ENCODE results near the gene EMC9.

Gene EMC9

GRCh38 chr14:24093901-24094840, 47.2 kb downstream of the EMC9 start, which contains the start of gene PCK2:
PCK2 (plus strand) TSS chr14:24094311; CDS start chr14:24094406, 95 bp downstream.
- H3K4me3 ChIP-seq (ENCODE audit: low read length): peak within 1 kb of the TSS; percentile 95
- peak; percentile 28 for TF ChIP-seq CTCF (conservative IDR thresholded peaks at IDR 0.05; ENCODE audit: low read length)
- peak; percentile 98 for DNase-seq (ENCODE audit: low read depth)

DNA sequence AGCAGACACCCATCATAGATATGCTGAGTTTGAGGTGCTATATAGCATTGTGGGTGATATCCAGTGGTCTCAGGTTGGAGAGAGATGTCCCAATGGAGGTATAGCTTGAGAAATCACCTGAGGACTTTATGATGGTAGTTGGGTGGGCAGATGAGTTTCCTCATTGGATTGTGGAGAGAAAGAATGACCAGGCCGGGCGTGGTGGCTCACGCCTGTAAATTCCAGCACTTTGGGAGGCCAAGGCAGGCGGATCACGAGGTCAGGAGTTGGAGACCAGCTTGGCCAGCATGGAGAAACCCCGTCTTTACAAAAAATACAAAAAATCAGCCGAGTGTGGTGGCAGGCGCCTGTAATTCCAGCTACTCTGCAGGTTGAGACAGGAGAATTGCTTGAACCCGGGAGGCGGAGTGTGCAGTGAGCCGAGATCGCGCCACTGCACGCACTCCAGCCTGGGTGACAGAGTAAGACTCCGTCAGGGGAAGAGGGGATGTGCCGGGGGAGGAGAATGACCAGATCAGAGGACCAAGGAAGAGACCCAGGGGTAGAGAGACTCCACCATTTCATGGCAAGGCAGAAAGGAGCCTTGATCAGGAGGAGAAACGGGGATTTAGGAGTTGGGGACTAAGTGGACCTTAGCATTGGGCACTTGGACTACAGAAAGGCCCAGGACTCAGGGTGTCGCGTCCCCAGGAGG, 48.0 kb downstream of the EMC9 start:
- DNase-seq (ENCODE audit: low read depth): no peak
- TF ChIP-seq CTCF (conservative IDR thresholded peaks at IDR 0.05; ENCODE audit: low read length): no peak
- H3K4me3 ChIP-seq (ENCODE audit: low read length): peak overlapping the region; percentile 31

DNA sequence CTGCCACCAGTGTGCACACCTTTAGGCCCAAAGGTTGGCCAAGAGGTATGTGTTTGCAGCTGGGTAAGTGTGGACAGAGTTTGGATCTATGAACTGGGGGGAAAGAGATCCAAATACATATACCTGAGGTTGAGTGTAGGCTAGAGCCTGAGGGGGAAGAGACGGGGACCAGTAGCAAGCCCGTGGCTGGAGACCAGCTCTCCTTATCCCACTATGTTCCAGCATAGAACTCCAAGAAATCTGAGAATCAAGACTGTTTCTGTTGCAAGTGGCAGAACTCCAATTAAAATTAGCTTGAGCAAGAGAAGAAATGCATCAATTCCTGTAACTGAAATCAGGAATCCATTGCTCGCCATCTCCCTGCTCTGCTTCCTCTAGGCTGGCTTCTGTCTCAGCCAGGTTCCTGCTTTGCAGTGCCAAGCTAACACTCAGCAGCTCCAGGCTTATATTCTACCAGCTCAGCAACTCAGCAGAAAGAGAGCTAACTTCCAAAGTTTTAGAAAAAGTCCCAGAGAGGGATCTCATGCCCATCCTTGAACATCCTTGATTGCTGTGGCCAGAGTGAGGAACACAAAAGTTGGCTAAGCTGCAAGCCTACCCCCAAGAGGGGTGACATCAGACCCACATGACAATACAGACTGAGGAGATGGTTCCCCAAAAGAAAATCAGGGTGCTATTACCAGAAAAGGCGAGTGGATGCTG, 48.7 kb downstream of the EMC9 start:
- no peak overlapping the region for H3K4me3 ChIP-seq (ENCODE audit: low read length)
- DNase-seq (ENCODE audit: low read depth): peak; percentile 42

DNA sequence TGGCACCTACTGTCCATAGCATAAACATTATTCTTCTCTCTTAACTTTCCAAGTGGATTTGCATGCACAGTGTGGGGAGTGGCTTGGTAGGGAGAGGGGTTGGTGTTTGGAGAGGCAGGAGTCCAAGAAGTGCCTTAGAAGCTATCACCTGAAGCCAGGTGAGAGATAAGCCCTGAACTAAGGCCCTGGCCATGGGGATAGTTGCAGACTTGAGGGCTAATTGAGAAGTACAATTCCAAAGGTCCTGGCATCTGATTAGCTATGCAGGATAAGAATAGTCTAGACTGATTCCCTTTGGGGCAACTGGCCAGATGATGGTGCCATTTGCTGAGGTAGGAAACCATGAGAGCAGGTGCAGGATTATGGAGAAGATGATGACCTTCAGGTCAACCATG, 49.3 kb downstream of the EMC9 start:
- DNase-seq (ENCODE audit: low read depth): no peak

More for the DNA sequence above, 48.7 kb downstream of the EMC9 start:
- no peak for TF ChIP-seq CTCF (conservative IDR thresholded peaks at IDR 0.05; ENCODE audit: low read length)

GRCh38 chr14:24089890-24090289, 51.5 kb downstream of the EMC9 start:
- no peak overlapping the region for H3K4me3 ChIP-seq (ENCODE audit: low read length)
- TF ChIP-seq CTCF (conservative IDR thresholded peaks at IDR 0.05; ENCODE audit: low read length): no peak
- DNase-seq (ENCODE audit: low read depth): no peak

More for the DNA sequence above, 49.3 kb downstream of the EMC9 start:
- no peak overlapping the region for H3K4me3 ChIP-seq (ENCODE audit: low read length)
- no peak for TF ChIP-seq CTCF (conservative IDR thresholded peaks at IDR 0.05; ENCODE audit: low read length)
